Lung (tissue), 12 donors: ENCODE data around the gene SLC35B2. TPM values are rescaled to one million over a fixed set of nuclear protein-coding genes. Genes with fewer than 3 reads are reported as not detected.
A peak's percentile ranks its signal among the peaks of the same experiment; 100 is the strongest.
"Not testable (repeated sequence)": the region's sequence is repeated elsewhere in the genome, so short reads cannot be mapped to it uniquely, and the experiment has no call there.

Experiments used
- ATAC-seq: fragments of 200-7000 bp; cut with Tn5 transposase; one replicate; pipeline ENCODE4 v1.9.1; 2020; ENCODE audit warnings: moderate number of reproducible peaks; ENCODE audit not compliant: insufficient read depth, low FRiP score
- DNase-seq, 3 donors: peaks; one replicate each; pipeline ENCODE4 v3.0.0-alpha.2; 2013 to 2017
- H3K27ac ChIP-seq, 2 donors: one replicate each; pipeline ENCODE4 v1.5.1; 2013; ENCODE audit warnings: mild to moderate bottlenecking in 2 of 2, moderate library complexity in 2 of 2, control low read depth in 1 of 2, inconsistent platforms in 1 of 2, low read depth in 1 of 2, low read length in 1 of 2
- H3K27me3 ChIP-seq, 3 donors: one replicate each; pipeline ENCODE4 v1.5.1; 2013; ENCODE audit warnings: low read length in 2 of 3; ENCODE audit not compliant: control insufficient read depth in 3 of 3, insufficient read depth in 3 of 3
- H3K36me3 ChIP-seq, 4 donors: one replicate each; pipeline ENCODE4 v1.5.1; 2013; ENCODE audit warnings: low read length in 4 of 4, mild to moderate bottlenecking in 1 of 4, moderate library complexity in 1 of 4; ENCODE audit not compliant: control insufficient read depth in 4 of 4, insufficient read depth in 4 of 4
- H3K4me1 ChIP-seq, 5 donors: one replicate each; pipeline ENCODE4 v1.5.1; 2013; ENCODE audit warnings: low read length in 5 of 5, mild to moderate bottlenecking in 2 of 5, moderate library complexity in 1 of 5; ENCODE audit not compliant: control insufficient read depth in 5 of 5, insufficient read depth in 5 of 5
- H3K4me3 ChIP-seq: one replicate; pipeline ENCODE4 v1.5.1; 2013; ENCODE audit warnings: mild to moderate bottlenecking, control low read depth, moderate library complexity
- H3K9ac ChIP-seq, 2 donors: one replicate each; pipeline ENCODE4 v1.5.1; 2013; ENCODE audit warnings: low read length in 2 of 2, control low read depth in 1 of 2; ENCODE audit not compliant: insufficient read depth in 1 of 2
- H3K9me3 ChIP-seq, 4 donors: one replicate each; pipeline ENCODE4 v1.5.1; 2013; ENCODE audit warnings: low read length in 3 of 4, mild to moderate bottlenecking in 1 of 4, moderate library complexity in 1 of 4; ENCODE audit not compliant: control insufficient read depth in 4 of 4, insufficient read depth in 3 of 4
- WGBS, 2 donors: extraction: QIAGEN DNeasy Blood & Tissue Kit; methylation state at CpG; one replicate each; pipeline ENCODE4 v1.1.7; 2013; 5-methylcytosine and 5-hydroxymethylcytosine counted together
- polyA plus RNA-seq, 2 donors: library from polyadenylated mRNA; stranded (reverse); fragments of 200-250 nt; gene quantifications; one replicate each; pipeline ENCODE4 v1.2.1, GENCODE V29; 2013
- total RNA-seq, 2 donors: library from RNA; depleted of rRNA in 1 of 2; stranded (reverse); fragments of >200 nt in 1 of 2; gene quantifications; one replicate each; pipeline ENCODE4 v1.2.1, GENCODE V29; 2014 to 2021
- TF ChIP-seq, protein P1 (sequence below): IDR thresholded peaks from 2 replicates; pipeline ENCODE4 v1.5.1; 2012; ENCODE audit warnings: mild to moderate bottlenecking; ENCODE audit errors: control extremely low read depth, extremely low read depth
- donor health status: control.
- donor health status: control.
- donor health status: Bipolar disorder and iron deficiency.
- donor health status: healthy.
- donor health status: DM: yes; HTN: yes; CAD: no.

SLC35B2 gene
- total and polyA plus RNA-seq, 4 donors: 15.0 to 44.4 (median 34.9) TPM

DNA sequence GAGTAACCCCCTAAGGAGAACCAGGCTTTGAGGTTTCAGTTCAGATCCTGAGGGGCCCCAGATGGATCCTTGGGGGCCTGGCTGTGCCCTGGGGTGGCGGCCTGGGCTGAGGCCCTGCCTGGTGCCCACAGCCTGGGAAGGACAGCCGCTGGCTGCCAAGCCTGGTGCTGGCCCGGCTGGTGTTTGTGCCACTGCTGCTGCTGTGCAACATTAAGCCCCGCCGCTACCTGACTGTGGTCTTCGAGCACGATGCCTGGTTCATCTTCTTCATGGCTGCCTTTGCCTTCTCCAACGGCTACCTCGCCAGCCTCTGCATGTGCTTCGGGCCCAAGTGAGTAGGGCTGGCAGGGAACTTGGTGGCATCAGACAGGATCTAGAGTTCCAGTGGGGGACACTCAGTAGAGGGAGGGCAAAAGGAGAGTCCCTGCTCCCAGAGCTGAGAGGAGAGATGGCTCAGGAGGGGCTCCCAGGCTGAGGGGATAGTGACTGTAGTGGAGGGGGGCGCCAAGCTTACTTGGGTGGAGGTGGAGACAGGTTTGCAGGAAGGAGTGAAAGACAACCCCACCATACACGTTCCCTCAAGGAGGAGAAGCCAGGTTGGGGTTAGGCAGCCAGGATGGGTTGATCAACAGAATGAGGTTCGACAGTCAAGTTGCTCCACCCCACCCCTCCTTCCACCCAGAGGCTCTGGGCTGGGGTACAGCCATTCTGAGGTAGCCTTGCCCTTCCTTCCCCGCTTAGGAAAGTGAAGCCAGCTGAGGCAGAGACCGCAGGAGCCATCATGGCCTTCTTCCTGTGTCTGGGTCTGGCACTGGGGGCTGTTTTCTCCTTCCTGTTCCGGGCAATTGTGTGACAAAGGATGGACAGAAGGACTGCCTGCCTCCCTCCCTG lies 24.4 kb downstream of the SLC35B2 start:
- H3K36me3 ChIP-seq: peaks cover 0 to 20% (median 1%) of the 10 kb centered on the region in 4 donors
- ATAC-seq (no peak), DNase-seq (no peak)
- peak overlapping the region; percentile 9 to 69 for H3K27ac ChIP-seq
- 72 to 87% methylated on average over 16 of the region's 16 CpGs for WGBS, 2 donors
- H3K4me3 ChIP-seq: no peak overlapping the region
- H3K9me3 ChIP-seq: no peaks in the 10 kb centered on the region
- H3K9ac ChIP-seq: no peak overlapping the region
- H3K27me3 ChIP-seq: no peaks in the 10 kb centered on the region
- peaks cover under 1 to 20% (median 7%) of the 10 kb centered on the region in 5 donors for H3K4me1 ChIP-seq
- TF ChIP-seq, protein P1, sequence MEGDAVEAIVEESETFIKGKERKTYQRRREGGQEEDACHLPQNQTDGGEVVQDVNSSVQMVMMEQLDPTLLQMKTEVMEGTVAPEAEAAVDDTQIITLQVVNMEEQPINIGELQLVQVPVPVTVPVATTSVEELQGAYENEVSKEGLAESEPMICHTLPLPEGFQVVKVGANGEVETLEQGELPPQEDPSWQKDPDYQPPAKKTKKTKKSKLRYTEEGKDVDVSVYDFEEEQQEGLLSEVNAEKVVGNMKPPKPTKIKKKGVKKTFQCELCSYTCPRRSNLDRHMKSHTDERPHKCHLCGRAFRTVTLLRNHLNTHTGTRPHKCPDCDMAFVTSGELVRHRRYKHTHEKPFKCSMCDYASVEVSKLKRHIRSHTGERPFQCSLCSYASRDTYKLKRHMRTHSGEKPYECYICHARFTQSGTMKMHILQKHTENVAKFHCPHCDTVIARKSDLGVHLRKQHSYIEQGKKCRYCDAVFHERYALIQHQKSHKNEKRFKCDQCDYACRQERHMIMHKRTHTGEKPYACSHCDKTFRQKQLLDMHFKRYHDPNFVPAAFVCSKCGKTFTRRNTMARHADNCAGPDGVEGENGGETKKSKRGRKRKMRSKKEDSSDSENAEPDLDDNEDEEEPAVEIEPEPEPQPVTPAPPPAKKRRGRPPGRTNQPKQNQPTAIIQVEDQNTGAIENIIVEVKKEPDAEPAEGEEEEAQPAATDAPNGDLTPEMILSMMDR: no peak

DNA sequence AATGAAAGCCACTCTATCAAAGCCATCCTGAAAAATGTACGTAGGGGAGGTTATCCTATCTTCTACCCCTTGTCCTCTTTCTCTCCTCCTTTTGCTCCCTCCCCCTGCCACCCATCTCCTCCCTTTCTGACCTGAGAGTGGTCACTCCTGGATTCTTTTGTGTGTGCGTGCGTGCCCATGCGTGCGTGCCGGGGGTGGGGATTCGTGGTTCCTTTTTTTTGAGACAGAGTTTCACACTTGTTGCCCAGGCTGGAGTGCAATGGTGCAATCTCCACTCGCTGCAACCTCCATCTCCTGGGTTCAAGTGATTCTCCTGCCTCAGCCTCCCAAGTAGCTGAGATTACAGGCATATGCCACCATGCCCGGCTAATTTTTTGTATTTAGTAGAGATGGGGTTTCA lies 25.9 kb downstream of the SLC35B2 start:
- not testable (repeated sequence) for H3K9ac ChIP-seq, H3K27me3 ChIP-seq, H3K9me3 ChIP-seq, ATAC-seq, H3K4me3 ChIP-seq, DNase-seq
- peaks cover 0 to 20% (median 1%) of the 10 kb centered on the region in 4 donors for H3K36me3 ChIP-seq
- 40 to 81% methylated on average over 9 of the region's 9 CpGs for WGBS, 2 donors
- H3K27ac ChIP-seq: peak overlapping the region in 1 of 2 donors; percentile 73
- H3K4me1 ChIP-seq: peaks cover 3 to 24% (median 6%) of the 10 kb centered on the region in 5 donors

- H3K4me3 ChIP-seq: no peak overlapping the region
- peaks cover 3 to 25% (median 6%) of the 10 kb centered on the region in 5 donors for H3K4me1 ChIP-seq
- DNase-seq: no peak
- WGBS, 2 donors: 95% methylated on average over 10 of the region's 10 CpGs
- no peak for ATAC-seq
- H3K27me3 ChIP-seq: no peaks in the 10 kb centered on the region
- H3K27ac ChIP-seq: peak overlapping the region in 1 of 2 donors; percentile 87
- no peak overlapping the region for H3K9ac ChIP-seq
- H3K36me3 ChIP-seq: peaks cover 0 to 20% (median 1%) of the 10 kb centered on the region in 4 donors
- H3K9me3 ChIP-seq: no peaks in the 10 kb centered on the region
- TF ChIP-seq, protein P1: no peak
Measured at GRCh38 chr6:44230034-44230675, 27.2 kb downstream of the SLC35B2 start.

DNA sequence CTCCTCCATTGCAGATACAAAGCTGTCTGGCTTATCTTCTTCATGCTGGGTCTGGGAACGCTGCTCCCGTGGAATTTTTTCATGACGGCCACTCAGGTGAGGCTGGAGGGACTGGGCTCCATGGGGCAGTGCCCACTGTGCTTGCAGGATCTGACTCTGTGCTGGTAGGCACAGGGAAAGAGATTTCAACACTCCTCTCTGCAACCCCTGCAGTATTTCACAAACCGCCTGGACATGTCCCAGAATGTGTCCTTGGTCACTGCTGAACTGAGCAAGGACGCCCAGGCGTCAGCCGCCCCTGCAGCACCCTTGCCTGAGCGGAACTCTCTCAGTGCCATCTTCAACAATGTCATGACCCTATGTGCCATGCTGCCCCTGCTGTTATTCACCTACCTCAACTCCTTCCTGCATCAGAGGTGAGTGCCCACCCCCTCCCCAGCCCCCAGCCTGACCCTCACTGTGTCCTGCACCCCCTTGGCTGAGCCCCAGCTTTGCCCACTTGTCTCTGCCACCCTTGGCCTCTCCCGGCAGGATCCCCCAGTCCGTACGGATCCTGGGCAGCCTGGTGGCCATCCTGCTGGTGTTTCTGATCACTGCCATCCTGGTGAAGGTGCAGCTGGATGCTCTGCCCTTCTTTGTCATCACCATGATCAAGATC lies 27.8 kb downstream of the SLC35B2 start:
- Histone ChIP-seq H3K36me3 (peaks cover 0 to 20% (median 1%) of the 10 kb centered on the region in 4 donors), H3K27me3 (no peaks in the 10 kb centered on the region), H3K4me3 (no peak overlapping the region), H3K9ac (no peak overlapping the region), H3K9me3 (no peaks in the 10 kb centered on the region), H3K27ac (peak overlapping the region in 1 of 2 donors; percentile 87), H3K4me1 (peaks cover 3 to 19% (median 7%) of the 10 kb centered on the region in 5 donors)
- TF ChIP-seq, protein P1: no peak
- no peak for ATAC-seq
- no peak for DNase-seq
- 69 to 94% methylated on average over 11 of the region's 11 CpGs for WGBS, 2 donors
